H9 (cell line): ENCODE results near the gene ANO6. TPM values are rescaled to one million over a fixed set of nuclear protein-coding genes. Genes with fewer than 3 reads are reported as not detected.

Experiments used
- DNase-seq: peaks from one replicate; pipeline ENCODE4 v3.0.0-alpha.2; 2017
- H2AFZ ChIP-seq: one replicate; pipeline ENCODE4 v1.6.1; 2013; ENCODE audit warnings: mild to moderate bottlenecking, low read length, control low read depth, moderate library complexity
- H2AK5ac ChIP-seq: 2 replicates; pipeline ENCODE4 v1.6.1; 2013; ENCODE audit warnings: low read length, control low read depth, mixed read lengths; ENCODE audit not compliant: insufficient read length
- H2BK120ac ChIP-seq: one replicate; pipeline ENCODE4 v1.6.1; 2013; ENCODE audit warnings: low read depth, mild to moderate bottlenecking, low read length, control low read depth, inconsistent platforms; ENCODE audit not compliant: poor library complexity, severe bottlenecking
- H2BK12ac ChIP-seq: 2 replicates; pipeline ENCODE4 v1.6.1; 2013; ENCODE audit warnings: low read length, control low read depth, mixed read lengths, low read depth; ENCODE audit not compliant: insufficient read length
- H2BK15ac ChIP-seq: 2 replicates; pipeline ENCODE4 v1.6.1; 2013; ENCODE audit warnings: low read depth, low read length, control low read depth
- H2BK20ac ChIP-seq: one replicate; pipeline ENCODE4 v1.6.1; 2013; ENCODE audit warnings: low read depth, mild to moderate bottlenecking, low read length, control low read depth, inconsistent platforms; ENCODE audit not compliant: poor library complexity, severe bottlenecking
- H2BK5ac ChIP-seq: 2 replicates; pipeline ENCODE4 v1.6.1; 2013; ENCODE audit warnings: low read length, control low read depth, mixed read lengths; ENCODE audit not compliant: insufficient read length
- H3K14ac ChIP-seq: 2 replicates; pipeline ENCODE4 v1.6.1; 2013; ENCODE audit warnings: low read length, control low read depth; ENCODE audit not compliant: insufficient read depth
- H3K18ac ChIP-seq: 2 replicates; pipeline ENCODE4 v1.6.1; 2013; ENCODE audit warnings: low read depth, mild to moderate bottlenecking, mixed read lengths, low read length, control low read depth; ENCODE audit not compliant: insufficient read length
- H3K23ac ChIP-seq: 2 replicates; pipeline ENCODE4 v1.6.1; 2013; ENCODE audit warnings: low read length, control low read depth, mixed read lengths, low read depth; ENCODE audit not compliant: insufficient read length
- H3K23me2 ChIP-seq: 2 replicates; pipeline ENCODE4 v1.6.1; 2013; ENCODE audit warnings: low read depth, mild to moderate bottlenecking, mixed read lengths, low read length, control low read depth; ENCODE audit not compliant: insufficient read length, poor library complexity, severe bottlenecking
- H3K27ac ChIP-seq: 2 replicates; pipeline ENCODE4 v1.5.1; 2013; ENCODE audit warnings: low read length, control low read depth, mixed read lengths, low read depth; ENCODE audit not compliant: insufficient read length
- H3K27me3 ChIP-seq: 2 replicates; pipeline ENCODE4 v1.6.1; 2013; ENCODE audit warnings: low read length, control low read depth, inconsistent platforms; ENCODE audit not compliant: insufficient read depth
- H3K4ac ChIP-seq: 2 replicates; pipeline ENCODE4 v1.6.1; 2013; ENCODE audit warnings: low read depth, mild to moderate bottlenecking, control low read depth, inconsistent platforms, low read length, moderate library complexity
- H3K4me1 ChIP-seq: 2 replicates; pipeline ENCODE4 v1.6.1; 2013; ENCODE audit warnings: low read length, control low read depth, inconsistent platforms; ENCODE audit not compliant: insufficient read depth
- H3K4me2 ChIP-seq: 2 replicates; pipeline ENCODE4 v1.6.1; 2013; ENCODE audit warnings: low read length, control low read depth, mixed read lengths; ENCODE audit not compliant: insufficient read length, insufficient read depth
- H3K56ac ChIP-seq: 2 replicates; pipeline ENCODE4 v1.6.1; 2013; ENCODE audit warnings: low read depth, mild to moderate bottlenecking, mixed read lengths, low read length, control low read depth; ENCODE audit not compliant: insufficient read length
- H3K79me1 ChIP-seq: 2 replicates; pipeline ENCODE4 v1.6.1; 2013; ENCODE audit warnings: low read depth, mild to moderate bottlenecking, moderate library complexity, low read length, control low read depth, inconsistent platforms; ENCODE audit not compliant: insufficient read depth, poor library complexity, severe bottlenecking
- H3K79me2 ChIP-seq: 2 replicates; pipeline ENCODE4 v1.6.1; 2013; ENCODE audit warnings: low read length, control low read depth, inconsistent platforms; ENCODE audit not compliant: insufficient read depth
- H3K9ac ChIP-seq: 2 replicates; pipeline ENCODE4 v1.6.1; 2013; ENCODE audit warnings: low read length, control low read depth, mixed read lengths; ENCODE audit not compliant: insufficient read length; ENCODE audit errors: extremely low read depth
- H3K9me3 ChIP-seq: one replicate; pipeline ENCODE4 v1.6.1; 2013; ENCODE audit warnings: low read depth, low read length, inconsistent platforms; ENCODE audit not compliant: control insufficient read depth
- H3T11ph ChIP-seq: one replicate; pipeline ENCODE4 v1.6.1; 2013; ENCODE audit warnings: mild to moderate bottlenecking, low read length, control low read depth, inconsistent platforms
- H4K20me1 ChIP-seq: one replicate; pipeline ENCODE4 v1.6.1; 2013; ENCODE audit not compliant: control insufficient read depth, insufficient read length, insufficient read depth
- H4K5ac ChIP-seq: 2 replicates; pipeline ENCODE4 v1.6.1; 2013; ENCODE audit warnings: low read depth, mild to moderate bottlenecking, mixed read lengths, low read length, control low read depth; ENCODE audit not compliant: insufficient read length
- H4K8ac ChIP-seq: replicated peaks from 2 replicates; pipeline ENCODE4 v1.6.1; 2013; ENCODE audit warnings: low read length, control low read depth, mixed read lengths, low read depth; ENCODE audit not compliant: insufficient read length
- H4K91ac ChIP-seq: 2 replicates; pipeline ENCODE4 v1.6.1; 2013; ENCODE audit warnings: low read depth, mild to moderate bottlenecking, moderate library complexity, mixed read lengths, low read length, control low read depth; ENCODE audit not compliant: insufficient read length
- H3K27ac Mint-ChIP-seq, 3 experiments: 2 replicates in 2 of 3; 3 replicates in 1 of 3; pipeline ENCODE4 v1.8.0; 2020 to 2021; ENCODE audit warnings: mixed read lengths in 3 of 3, mild to moderate bottlenecking in 1 of 3, moderate library complexity in 1 of 3
- H3K27me3 Mint-ChIP-seq: 2 replicates; pipeline ENCODE4 v1.8.0; 2021; ENCODE audit warnings: low read depth, mild to moderate bottlenecking, moderate library complexity, mixed read lengths
- H3K36me3 Mint-ChIP-seq, 3 experiments: 2 replicates in 2 of 3; 3 replicates in 1 of 3; pipeline ENCODE4 v1.8.0; 2020 to 2021; ENCODE audit warnings: low read depth in 3 of 3, mixed read lengths in 3 of 3; ENCODE audit not compliant: insufficient read depth in 1 of 3
- H3K4me1 Mint-ChIP-seq, 2 experiments: 2 replicates each; pipeline ENCODE4 v1.8.0; 2020; ENCODE audit warnings: mixed read lengths in 2 of 2
- H3K4me3 Mint-ChIP-seq, 2 experiments: 2 replicates in 1 of 2; 3 replicates in 1 of 2; pipeline ENCODE4 v1.8.0; 2020 to 2021; ENCODE audit warnings: mild to moderate bottlenecking in 2 of 2, mixed read lengths in 2 of 2, moderate library complexity in 1 of 2
- H3K9me3 Mint-ChIP-seq, 2 experiments: 2 replicates in 1 of 2; 3 replicates in 1 of 2; pipeline ENCODE4 v1.8.0; 2020; ENCODE audit warnings: mild to moderate bottlenecking in 2 of 2, mixed read lengths in 2 of 2, moderate library complexity in 1 of 2
- CTCF ChIP-seq: fragments of 200-600 bp; sonication (generic); conservative IDR thresholded peaks from 3 replicates; pipeline ENCODE4 v1.8.0; 2021; ENCODE audit warnings: antibody characterized with exemption, mild to moderate bottlenecking
- WGBS: extraction: QIAGEN DNeasy Blood & Tissue Kit; methylation state at CpG from one replicate; pipeline ENCODE4 v1.1.7; 2013; ENCODE audit warnings: missing lambda C conversion rate, low lambda C conversion rate, mixed read lengths; ENCODE audit not compliant: insufficient read length; ENCODE audit errors: extremely low coverage; 5-methylcytosine and 5-hydroxymethylcytosine counted together
- total RNA-seq: library from RNA; stranded (reverse); gene quantifications from 2 replicates; pipeline ENCODE4 v1.2.1, GENCODE V29; 2021

ANO6 gene
- total RNA-seq, 1 experiment from 2014 or later = 24.3 TPM

- Histone ChIP-seq H3K9ac (no peak overlapping the region), H3K9me3 (no peaks in the 10 kb centered on the region), H3K79me2 (no peaks in the 10 kb centered on the region), H3T11ph (no peak overlapping the region), H4K20me1 (no peaks in the 10 kb centered on the region), H2BK120ac (no peak overlapping the region), H3K79me1 (no peaks in the 10 kb centered on the region), H2AFZ (no peak overlapping the region), H3K23me2 (no peaks in the 10 kb centered on the region), H3K18ac (no peak overlapping the region), H2BK5ac (no peak overlapping the region), H3K56ac (no peak overlapping the region), H2AK5ac (no peak overlapping the region), H2BK20ac (no peak overlapping the region), H4K91ac (no peak overlapping the region), H2BK12ac (no peak overlapping the region), H3K14ac (no peak overlapping the region), H4K5ac (no peak overlapping the region), H2BK15ac (no peak overlapping the region), H3K23ac (no peak overlapping the region), H3K27ac (no peak overlapping the region), H4K8ac (no peak overlapping the region), H3K27me3 (no peaks in the 10 kb centered on the region), H3K4me1 (no peaks in the 10 kb centered on the region; the same call in 1 of the 2 replicates), H3K4me2 (no peak overlapping the region), H3K4ac (no peak overlapping the region)
- Mint-ChIP-seq H3K9me3 (no peaks in the 10 kb centered on the region), H3K4me1 (no peaks in the 10 kb centered on the region), H3K27ac (no peak overlapping the region), H3K27me3 (no peaks in the 10 kb centered on the region), H3K36me3 (peaks cover 0 to 2% (median 0%) of the 10 kb centered on the region in 3 experiments; a peak in 1 of 7 replicates), H3K4me3 (no peak overlapping the region)
- DNase-seq = no peak
- TF ChIP-seq CTCF = no peak
- no CpG with 5 or more reads among the region's 2 CpGs for WGBS
These were observed 86.9 kb downstream of the ANO6 start for GRCh38 chr12:45302621-45303369.
